Adrenal gland (tissue), 12 donors: ENCODE data around the gene SLFNL1. TPM values are rescaled to one million over a fixed set of nuclear protein-coding genes. Genes with fewer than 3 reads are reported as not detected.

ENCODE experiments used
- DNase-seq, 7 donors: peaks; one replicate each; pipeline ENCODE4 v3.0.0-alpha.2; 2019 to 2020
- H3K27ac ChIP-seq, 5 donors: fragments of 200-600 bp; sonication (generic) in 4 of 5; 1 replicate in 3 of 5; 2 replicates in 2 of 5; pipeline versions ENCODE4 v1.5.1 to v1.8.0; 2016 to 2020; ENCODE audit warnings: mild to moderate bottlenecking in 1 of 5
- H3K27me3 ChIP-seq: fragments of 200-600 bp; 2 replicates; pipeline ENCODE4 v1.8.0; 2021
- H3K36me3 ChIP-seq, 2 donors: fragments of 200-600 bp; replicated peaks in 1 of 2; 1 replicate in 1 of 2; 2 replicates in 1 of 2; pipeline versions ENCODE4 v1.5.1 to v1.8.0; 2018 to 2022
- H3K4me1 ChIP-seq, 2 donors: fragments of 200-600 bp; replicated peaks in 1 of 2; 1 replicate in 1 of 2; 2 replicates in 1 of 2; pipeline versions ENCODE4 v1.5.1 to v1.8.0; 2018 to 2021
- H3K4me3 ChIP-seq, 4 donors: fragments of 200-600 bp; sonication (generic) in 3 of 4; one replicate each; pipeline ENCODE4 v1.5.1; 2016 to 2018
- H3K9me3 ChIP-seq, 3 donors: fragments of 200-600 bp; sonication (generic) in 1 of 3; replicated peaks in 1 of 3; 1 replicate in 2 of 3; 2 replicates in 1 of 3; pipeline versions ENCODE4 v1.5.1 to v1.8.0; 2016 to 2021
- CTCF ChIP-seq, 6 experiments: fragments of 450-650 bp in 4 of 6; fragments of 200-600 bp in 2 of 6; sonication (generic) in 1 of 6; IDR thresholded peaks; 1 replicate in 5 of 6; 2 replicates in 1 of 6; pipeline versions ENCODE4 v1.5.1 to v1.8.0; 2016 to 2021; ENCODE audit warnings: antibody characterized with exemption in 6 of 6, mild to moderate bottlenecking in 2 of 6, moderate library complexity in 1 of 6
- POLR2A ChIP-seq, 2 donors: fragments of 450-650 bp; IDR thresholded peaks; one replicate each; pipeline ENCODE4 v1.6.1; 2017; ENCODE audit warnings: antibody characterized with exemption in 2 of 2, mild to moderate bottlenecking in 2 of 2, moderate library complexity in 1 of 2
- WGBS, 4 donors: extraction: QIAGEN DNeasy Blood & Tissue Kit in 2 of 4; methylation state at CpG; one replicate each; pipeline versions ENCODE4 v1.1.5 to v1.1.7; 2013 to 2017; 5-methylcytosine and 5-hydroxymethylcytosine counted together
- intact Hi-C, 2 donors: fragments of 100-400 bp; cut with DNase I; formaldehyde crosslinking; loops; one replicate each; pipeline versions ENCODE4 v1.14.1 to v1.15.0; 2022 to 2023
- polyA plus RNA-seq, 3 donors: library from polyadenylated mRNA; stranded (reverse); fragments of 200-250 nt in 2 of 3; fragments of 350-450 nt in 1 of 3; fragmentation: Illumina TruSeq in 1 of 3; extraction: RNeasy Lipid Tissue Mini Kit (QIAGEN cat#74804) in 1 of 3; gene quantifications; one replicate each; pipeline ENCODE4 v1.2.3, GENCODE V29; 2013 to 2014
- total RNA-seq, 9 donors: library from RNA; depleted of rRNA in 4 of 9; stranded (reverse); fragments of >200 nt in 4 of 9; fragments of 120-200 nt in 1 of 9; fragmentation: NEBNext Ultra II Directional in 1 of 9; extraction: Animal tissue kit (Norgen Biotek cat#: 25700) in 1 of 9; gene quantifications; one replicate each; pipeline versions ENCODE4 v1.1.0 to v1.2.4, GENCODE V29; 2013 to 2023
- donor health status: healthy with polysubstance abuse.
- donor health status: Bipolar disorder and iron deficiency.
- donor health status: DM: yes; HTN: yes; CAD: no.
- donor health status: DM: no; HTN: no; CAD: no.
- donor health status: DM: no; HTN: no; CAD: no.
- donor health status: DM: yes; HTN: yes; CAD: no.

The SLFNL1 gene
- total and polyA plus RNA-seq, 12 donors, result 0.06 to 1.4 (median 0.26) TPM; not detected in 1

- TF ChIP-seq CTCF (IDR thresholded peaks at IDR 0.05) (no peak), POLR2A (IDR thresholded peaks at IDR 0.05) (no peak)
- intact Hi-C loops, result no loop called here
- Histone ChIP-seq H3K27ac (peak overlapping the region in 3 of 5 donors; percentile 70 to 90 (median 81)), H3K27me3 (no peaks in the 10 kb centered on the region), H3K9me3 (no peaks in the 10 kb centered on the region), H3K4me3 (no peak overlapping the region), H3K36me3 (peaks cover 0 to 26% of the 10 kb centered on the region in 2 donors), H3K4me1 (peaks cover 38 to 77% of the 10 kb centered on the region in 2 donors)
- WGBS, 4 donors, result 74 to 82% (median 79%) methylated on average over 2 to 3 of the region's 3 CpGs
- DNase-seq, result peak in 1 of 7 donors; percentile 22
Observed at GRCh38 chr1:40986956-40987355, 34.6 kb downstream of the SLFNL1 start.

- no peak for TF ChIP-seq CTCF (IDR thresholded peaks at IDR 0.05)
- TF ChIP-seq POLR2A (IDR thresholded peaks at IDR 0.05), result no peak
- H3K36me3 ChIP-seq, result peaks cover 0 to 21% of the 10 kb centered on the region in 2 donors
- no peak overlapping the region for H3K4me3 ChIP-seq
- no peak for DNase-seq
- no peaks in the 10 kb centered on the region for H3K27me3 ChIP-seq
- intact Hi-C loops, result no loop called here
- H3K9me3 ChIP-seq, result no peaks in the 10 kb centered on the region
- WGBS, 4 donors, result 94 to 95% (median 94%) methylated on average over 10 of the region's 10 CpGs
- peaks cover 38 to 80% of the 10 kb centered on the region in 2 donors for H3K4me1 ChIP-seq
- peak overlapping the region in 3 of 5 donors; percentile 70 to 90 (median 81) for H3K27ac ChIP-seq
Observed at GRCh38 chr1:40986328-40986783, 35.2 kb downstream of the SLFNL1 start.

- Histone ChIP-seq H3K4me3 (no peak overlapping the region), H3K36me3 (peaks cover 0 to 16% of the 10 kb centered on the region in 2 donors), H3K27me3 (no peaks in the 10 kb centered on the region), H3K9me3 (no peaks in the 10 kb centered on the region), H3K4me1 (peaks cover 41 to 80% of the 10 kb centered on the region in 2 donors), H3K27ac (peak overlapping the region in 4 of 5 donors; percentile 31 to 90 (median 57))
- TF ChIP-seq CTCF (IDR thresholded peaks at IDR 0.05) (no peak), POLR2A (IDR thresholded peaks at IDR 0.05) (no peak)
- 82 to 87% (median 85%) methylated on average over 3 of the region's 3 CpGs for WGBS, 4 donors
- intact Hi-C loops, result no loop called here
- DNase-seq, result no peak
Observed at GRCh38 chr1:40985875-40986274, 35.6 kb downstream of the SLFNL1 start.

- Histone ChIP-seq H3K4me1 (peaks cover 47 to 82% of the 10 kb centered on the region in 2 donors), H3K27ac (peak overlapping the region in 4 of 5 donors; percentile 31 to 81 (median 38)), H3K36me3 (peaks cover 0 to 12% of the 10 kb centered on the region in 2 donors), H3K9me3 (no peaks in the 10 kb centered on the region), H3K4me3 (no peak overlapping the region), H3K27me3 (no peaks in the 10 kb centered on the region)
- TF ChIP-seq POLR2A (IDR thresholded peaks at IDR 0.05) (no peak), CTCF (IDR thresholded peaks at IDR 0.05) (no peak)
- 76 to 85% (median 82%) methylated on average over 5 of the region's 5 CpGs for WGBS, 4 donors
- no peak for DNase-seq
- intact Hi-C loops, result no loop called here
Observed at GRCh38 chr1:40985161-40985560, 36.4 kb downstream of the SLFNL1 start.
